ENCODE measurements around the gene SRCIN1.

DNA sequence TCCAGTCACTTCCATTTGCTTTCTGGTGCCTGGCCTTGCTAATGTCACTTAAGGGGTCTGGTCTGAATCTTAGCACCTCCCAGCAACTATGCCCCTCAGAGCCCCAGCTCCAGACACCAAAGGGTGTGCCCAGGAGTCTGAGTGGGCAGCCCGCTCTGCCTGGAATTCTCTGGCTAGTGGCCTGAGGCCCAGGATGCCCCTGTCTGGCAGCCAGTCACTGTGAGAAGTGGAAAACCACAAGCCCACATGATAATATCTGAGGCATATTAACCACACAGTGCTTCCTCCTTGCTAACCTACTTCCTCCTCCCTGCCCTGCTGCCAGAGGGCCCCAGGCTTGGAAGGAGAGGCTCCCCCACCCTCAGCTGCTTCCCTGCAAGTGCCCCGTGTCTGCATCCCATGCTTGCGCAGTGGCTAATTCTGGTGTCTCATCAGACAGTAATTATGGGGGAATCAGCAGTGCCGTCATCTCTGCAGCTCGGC, 14.0 kb downstream of the SRCIN1 start:
- TF ChIP-seq, protein P1, sequence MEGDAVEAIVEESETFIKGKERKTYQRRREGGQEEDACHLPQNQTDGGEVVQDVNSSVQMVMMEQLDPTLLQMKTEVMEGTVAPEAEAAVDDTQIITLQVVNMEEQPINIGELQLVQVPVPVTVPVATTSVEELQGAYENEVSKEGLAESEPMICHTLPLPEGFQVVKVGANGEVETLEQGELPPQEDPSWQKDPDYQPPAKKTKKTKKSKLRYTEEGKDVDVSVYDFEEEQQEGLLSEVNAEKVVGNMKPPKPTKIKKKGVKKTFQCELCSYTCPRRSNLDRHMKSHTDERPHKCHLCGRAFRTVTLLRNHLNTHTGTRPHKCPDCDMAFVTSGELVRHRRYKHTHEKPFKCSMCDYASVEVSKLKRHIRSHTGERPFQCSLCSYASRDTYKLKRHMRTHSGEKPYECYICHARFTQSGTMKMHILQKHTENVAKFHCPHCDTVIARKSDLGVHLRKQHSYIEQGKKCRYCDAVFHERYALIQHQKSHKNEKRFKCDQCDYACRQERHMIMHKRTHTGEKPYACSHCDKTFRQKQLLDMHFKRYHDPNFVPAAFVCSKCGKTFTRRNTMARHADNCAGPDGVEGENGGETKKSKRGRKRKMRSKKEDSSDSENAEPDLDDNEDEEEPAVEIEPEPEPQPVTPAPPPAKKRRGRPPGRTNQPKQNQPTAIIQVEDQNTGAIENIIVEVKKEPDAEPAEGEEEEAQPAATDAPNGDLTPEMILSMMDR (IDR thresholded peaks at IDR 0.05) = no peak
- no peak for TF ChIP-seq EZH2 (IDR thresholded peaks at IDR 0.05; ENCODE audit: borderline replicate concordance, insufficient read depth, low read depth, low read length, poor library complexity, severe bottlenecking)

All from B cell (primary cell).